ENCODE measurements around the gene NRGN.

The NRGN gene

GRCh38 chr11:124783002-124783401 is 43.3 kb downstream of the NRGN start:
- Histone ChIP-seq H3K36me3 (ENCODE audit: control insufficient read depth, insufficient read depth, low read length) (no peaks in the 10 kb centered on the region), H3K27me3 (replicated peaks; ENCODE audit: control insufficient read depth, insufficient read depth, low read length) (no peaks in the 10 kb centered on the region), H3K4me3 (replicated peaks; ENCODE audit: low read depth, low read length) (no peak overlapping the region)
- TF ChIP-seq CTCF (IDR thresholded peaks at IDR 0.05; ENCODE audit: insufficient read depth, low read length, poor library complexity, severe bottlenecking) = no peak
- no peak for DNase-seq (ENCODE audit: extremely low read depth, insufficient read length)

- TF ChIP-seq CTCF (IDR thresholded peaks at IDR 0.05; ENCODE audit: insufficient read depth, low read length, poor library complexity, severe bottlenecking) = no peak
- DNase-seq (ENCODE audit: extremely low read depth, insufficient read length) = no peak
- no peak overlapping the region for H3K4me3 ChIP-seq (replicated peaks; ENCODE audit: low read depth, low read length)
- H3K36me3 ChIP-seq (ENCODE audit: control insufficient read depth, insufficient read depth, low read length) = no peaks in the 10 kb centered on the region
- no peaks in the 10 kb centered on the region for H3K27me3 ChIP-seq (replicated peaks; ENCODE audit: control insufficient read depth, insufficient read depth, low read length)
Measured at GRCh38 chr11:124784051-124784450, 44.3 kb downstream of the NRGN start.

GRCh38 chr11:124788521-124788920 is 48.8 kb downstream of the NRGN start:
- TF ChIP-seq CTCF (IDR thresholded peaks at IDR 0.05; ENCODE audit: insufficient read depth, low read length, poor library complexity, severe bottlenecking) = no peak
- Histone ChIP-seq H3K27me3 (replicated peaks; ENCODE audit: control insufficient read depth, insufficient read depth, low read length) (no peaks in the 10 kb centered on the region), H3K4me3 (replicated peaks; ENCODE audit: low read depth, low read length) (no peak overlapping the region), H3K36me3 (ENCODE audit: control insufficient read depth, insufficient read depth, low read length) (no peaks in the 10 kb centered on the region)
- DNase-seq (ENCODE audit: extremely low read depth, insufficient read length) = no peak

GRCh38 chr11:124791626-124792341 is 52.0 kb downstream of the NRGN start:
- no peak for TF ChIP-seq CTCF (IDR thresholded peaks at IDR 0.05; ENCODE audit: insufficient read depth, low read length, poor library complexity, severe bottlenecking)
- Histone ChIP-seq H3K27me3 (replicated peaks; ENCODE audit: control insufficient read depth, insufficient read depth, low read length) (no peaks in the 10 kb centered on the region), H3K36me3 (ENCODE audit: control insufficient read depth, insufficient read depth, low read length) (no peaks in the 10 kb centered on the region), H3K4me3 (replicated peaks; ENCODE audit: low read depth, low read length) (no peak overlapping the region; the same call in 1 of the 2 replicates)
- DNase-seq (ENCODE audit: extremely low read depth, insufficient read length) = no peak

GRCh38 chr11:124793466-124794278 is 53.9 kb downstream of the NRGN start:
- H3K27me3 ChIP-seq (replicated peaks; ENCODE audit: control insufficient read depth, insufficient read depth, low read length) = no peaks in the 10 kb centered on the region
- H3K4me3 ChIP-seq (replicated peaks; ENCODE audit: low read depth, low read length) = no peak overlapping the region
- H3K36me3 ChIP-seq (ENCODE audit: control insufficient read depth, insufficient read depth, low read length) = no peaks in the 10 kb centered on the region
- peak; percentile 81 for TF ChIP-seq CTCF (IDR thresholded peaks at IDR 0.05; ENCODE audit: insufficient read depth, low read length, poor library complexity, severe bottlenecking)
- DNase-seq (ENCODE audit: extremely low read depth, insufficient read length) = peak; percentile 16

Data from GM06990 (cell line).